Fibroblast of villous mesenchyme (primary cell): ENCODE results near the gene DLGAP4. TPM values are rescaled to one million over a fixed set of nuclear protein-coding genes. Genes with fewer than 3 reads are reported as not detected.

ENCODE experiments used
- DNase-seq: peaks from one replicate; pipeline ENCODE4 v3.0.0-alpha.2; 2010; ENCODE audit warnings: low read depth
- H3K4me3 ChIP-seq: 2 replicates; pipeline ENCODE4 v1.5.1; 2011; ENCODE audit warnings: low read depth, mild to moderate bottlenecking, low read length
- CTCF ChIP-seq: IDR thresholded peaks from 2 replicates; pipeline ENCODE4 v1.5.1; 2012; ENCODE audit warnings: low read depth, mild to moderate bottlenecking, low read length; ENCODE audit not compliant: insufficient read depth
- total RNA-seq: library from RNA; depleted of rRNA; stranded (reverse); fragments of >200 nt; gene quantifications from 2 replicates; pipeline ENCODE4 v1.2.3, GENCODE V29; 2012

Gene DLGAP4
- total RNA-seq, 1 donor = 15.5 TPM

- no peak for TF ChIP-seq CTCF
- DNase-seq = no peak
Observed at GRCh38 chr20:36454332-36454697, 148.2 kb downstream of the DLGAP4 start.

GRCh38 chr20:36454698-36455427 lies 148.7 kb downstream of the DLGAP4 start:
- no peak overlapping the region for H3K4me3 ChIP-seq
- no peak for DNase-seq
- TF ChIP-seq CTCF = no peak

More at GRCh38 chr20:36454332-36454697, 148.2 kb downstream of the DLGAP4 start:
- no peak overlapping the region for H3K4me3 ChIP-seq

GRCh38 chr20:36455972-36456625 lies 150.0 kb downstream of the DLGAP4 start:
- no peak for TF ChIP-seq CTCF
- DNase-seq = no peak
- H3K4me3 ChIP-seq = no peak overlapping the region

GRCh38 chr20:36460648-36461599 lies 154.8 kb downstream of the DLGAP4 start:
- peak overlapping the region; percentile 45 for H3K4me3 ChIP-seq
- TF ChIP-seq CTCF = no peak
- peak; percentile 92 for DNase-seq

GRCh38 chr20:36461600-36462439 lies 155.7 kb downstream of the DLGAP4 start:
- no peak for TF ChIP-seq CTCF
- peak overlapping the region; percentile 96 for H3K4me3 ChIP-seq
- peak; percentile 47 for DNase-seq
